Immature natural killer cell (primary cell): ENCODE measurements around the gene PPP6R1. TPM values are rescaled to one million over a fixed set of nuclear protein-coding genes. Genes with fewer than 3 reads are reported as not detected.

Experiments used
- polyA plus RNA-seq, 3 donors: library from polyadenylated mRNA; unstranded; fragments of 300-500 nt; fragmentation: Illumina TruSeq; gene quantifications; one replicate each; pipeline ENCODE4 v1.2.3, GENCODE V29; 2021

The PPP6R1 gene
- polyA plus RNA-seq, 3 donors from 2014 or later, result 43.1 to 123 (median 47.9) TPM

Other genes starting within 250 kb of the PPP6R1 start
- gene GP6, start 220.8 kb downstream of the PPP6R1 start, polyA plus RNA-seq, result under 1 TPM in 2 of 3 donors, not detected in 1; 0.64 to 0.78 TPM
- 10 to 100 TPM in 1 of 3 donors, 1 to 10 TPM in 2; 4.2 to 17.0 (median 4.5) TPM for gene RDH13, start 195.9 kb downstream of the PPP6R1 start, polyA plus RNA-seq
- gene EPS8L1, start 183.1 kb downstream of the PPP6R1 start, polyA plus RNA-seq, result 1 to 10 TPM; 4.5 to 7.3 (median 6.4) TPM
- 1 to 10 TPM in 2 of 3 donors, under 1 TPM in 1; 0.63 to 8.5 (median 3.5) TPM for gene PPP1R12C, start 141.4 kb downstream of the PPP6R1 start, polyA plus RNA-seq
- not detected for gene TNNT1, start 109.8 kb downstream of the PPP6R1 start, polyA plus RNA-seq
- gene TNNI3, start 101.3 kb downstream of the PPP6R1 start, polyA plus RNA-seq, result 1 to 10 TPM in 1 of 3 donors, not detected in 2; 1.5 TPM
- not detected for gene DNAAF3, start 92.4 kb downstream of the PPP6R1 start, polyA plus RNA-seq
- under 1 TPM in 2 of 3 donors, not detected in 1; 0.55 to 0.96 TPM for gene SYT5, start 78.7 kb downstream of the PPP6R1 start, polyA plus RNA-seq
- not detected for gene PTPRH, start 49.5 kb downstream of the PPP6R1 start, polyA plus RNA-seq
- gene TMEM86B, start 30.3 kb downstream of the PPP6R1 start, polyA plus RNA-seq, result 1 to 10 TPM in 1 of 3 donors, under 1 TPM in 1, not detected in 1; 0.59 to 2.4 TPM
- 10 to 100 TPM; 42.6 to 46.7 (median 46.3) TPM for gene HSPBP1, start 21.1 kb upstream of the PPP6R1 start, polyA plus RNA-seq
- gene BRSK1, start 25.0 kb upstream of the PPP6R1 start, polyA plus RNA-seq, result not detected
- gene TMEM150B, start 66.3 kb upstream of the PPP6R1 start, polyA plus RNA-seq, result not detected
- 1 to 10 TPM in 2 of 3 donors, under 1 TPM in 1; 0.79 to 2.2 (median 2.1) TPM for gene KMT5C, start 80.9 kb upstream of the PPP6R1 start, polyA plus RNA-seq
- gene COX6B2, start 95.7 kb upstream of the PPP6R1 start, polyA plus RNA-seq, result under 1 TPM in 1 of 3 donors, not detected in 2; 0.16 TPM
- gene GARIN5B, start 104.2 kb upstream of the PPP6R1 start, polyA plus RNA-seq, result not detected
- not detected for gene IL11, start 111.4 kb upstream of the PPP6R1 start, polyA plus RNA-seq
- gene TMEM190, start 117.8 kb upstream of the PPP6R1 start, polyA plus RNA-seq, result not detected
- 1 to 10 TPM in 1 of 3 donors, not detected in 2; 1.0 TPM for gene TMEM238, start 125.3 kb upstream of the PPP6R1 start, polyA plus RNA-seq
- gene RPL28, start 126.9 kb upstream of the PPP6R1 start, polyA plus RNA-seq, result 100 to 1,000 TPM; 118 to 365 (median 350) TPM
- gene UBE2S, start 148.8 kb upstream of the PPP6R1 start, polyA plus RNA-seq, result 10 to 100 TPM; 40.2 to 72.1 (median 47.0) TPM
- gene SHISA7, start 184.3 kb upstream of the PPP6R1 start, polyA plus RNA-seq, result not detected
- gene ISOC2, start 202.6 kb upstream of the PPP6R1 start, polyA plus RNA-seq, result 10 to 100 TPM; 30.4 to 46.0 (median 34.2) TPM
- gene C19orf85, start 205.7 kb upstream of the PPP6R1 start, polyA plus RNA-seq, result not detected
- gene ZNF628, start 217.6 kb upstream of the PPP6R1 start, polyA plus RNA-seq, result under 1 TPM; 0.14 to 0.72 (median 0.21) TPM
- gene NAT14, start 226.2 kb upstream of the PPP6R1 start, polyA plus RNA-seq, result 1 to 10 TPM in 2 of 3 donors, not detected in 1; 2.7 to 4.8 TPM
- not detected for gene SSC5D, start 229.4 kb upstream of the PPP6R1 start, polyA plus RNA-seq